HepG2 (cell line): ENCODE data around the gene NHERF2. TPM values are rescaled to one million over a fixed set of nuclear protein-coding genes. Genes with fewer than 3 reads are reported as not detected.

Experiments used
- NFIB ChIP-seq: sonication (generic); formaldehyde crosslinking; IDR thresholded peaks from 2 replicates; pipeline ENCODE4 v1.9.0; 2021; ENCODE audit warnings: missing genetic modification reagents, mild to moderate bottlenecking, borderline replicate concordance
- NR2F2 ChIP-seq: IDR thresholded peaks from 2 replicates; pipeline ENCODE4 v1.6.1; 2012; ENCODE audit warnings: low read depth, inconsistent platforms, borderline replicate concordance
- NR3C1 ChIP-seq: sonication (generic); formaldehyde crosslinking; IDR thresholded peaks from 2 replicates; pipeline ENCODE4 v1.4.0; 2020; ENCODE audit warnings: missing genetic modification reagents
- PLRG1 ChIP-seq: fragments of 450-650 bp; conservative IDR thresholded peaks from 2 replicates; pipeline ENCODE4 v1.6.1; 2016
- SP4 ChIP-seq: sonication (generic); formaldehyde crosslinking; IDR thresholded peaks from 2 replicates; pipeline ENCODE4 v1.8.1; 2023; ENCODE audit warnings: mild to moderate bottlenecking, missing genetic modification reagents
- ZFY ChIP-seq: sonication (generic); formaldehyde crosslinking; IDR thresholded peaks from 2 replicates; pipeline ENCODE4 v1.4.0; 2020; ENCODE audit warnings: missing genetic modification reagents
- ZMYM3 ChIP-seq: sonication (generic); formaldehyde crosslinking; IDR thresholded peaks from 2 replicates; pipeline ENCODE4 v1.5.1; 2020; ENCODE audit warnings: mild to moderate bottlenecking, missing genetic modification reagents
- ZNF430 ChIP-seq: sonication (generic); formaldehyde crosslinking; IDR thresholded peaks from 2 replicates; pipeline ENCODE4 v1.9.0; 2021; ENCODE audit warnings: mild to moderate bottlenecking, missing genetic modification reagents
- ZNF556 ChIP-seq: sonication (generic); formaldehyde crosslinking; IDR thresholded peaks from 2 replicates; pipeline ENCODE4 v1.4.0; 2020; ENCODE audit warnings: mild to moderate bottlenecking, missing genetic modification reagents, borderline replicate concordance
- polyA plus RNA-seq, 8 experiments: library from polyadenylated mRNA; depleted of rRNA in 3 of 8; stranded (reverse) in 7 of 8; unstranded in 1 of 8; fragments of >200 nt; fragmentation: Illumina TruSeq in 4 of 8; extraction: Trizol in 4 of 8; gene quantifications; 2 replicates each; pipeline versions ENCODE4 v1.2.1 to v1.2.3, GENCODE V29; 2011 to 2016; ENCODE audit warnings: low read depth in 4 of 8, missing spikeins in 1 of 8, mixed read lengths in 1 of 8; ENCODE audit not compliant: insufficient read depth in 1 of 8
- total RNA-seq, 5 experiments: library from RNA; depleted of rRNA; stranded (reverse); fragments of >200 nt; fragmentation: Illumina TruSeq; extraction: Trizol; gene quantifications; 2 replicates each; pipeline ENCODE4 v1.2.3, GENCODE V29; 2016; ENCODE audit warnings: low read depth in 1 of 5
- TF ChIP-seq, protein P1 (sequence below): sonication (generic); formaldehyde crosslinking; IDR thresholded peaks from 2 replicates; pipeline ENCODE4 v1.5.0; 2020; ENCODE audit warnings: mild to moderate bottlenecking, missing genetic modification reagents, borderline replicate concordance
- TF ChIP-seq, protein P2 (sequence below): sonication (generic); formaldehyde crosslinking; IDR thresholded peaks from 2 replicates; pipeline ENCODE4 v1.4.0; 2020; ENCODE audit warnings: missing genetic modification reagents
- TF ChIP-seq, protein P3 (sequence below): sonication (generic); formaldehyde crosslinking; IDR thresholded peaks from 2 replicates; pipeline ENCODE4 v1.4.0; 2020; ENCODE audit warnings: mild to moderate bottlenecking, missing genetic modification reagents
- TF ChIP-seq, protein P4 (sequence below): sonication (generic); formaldehyde crosslinking; IDR thresholded peaks from 2 replicates; pipeline ENCODE4 v1.4.0; 2020; ENCODE audit warnings: missing genetic modification reagents
- TF ChIP-seq, protein P5 (sequence below): sonication (generic); formaldehyde crosslinking; IDR thresholded peaks from 2 replicates; pipeline ENCODE4 v1.9.0; 2022; ENCODE audit warnings: low read depth, missing genetic modification reagents

The NHERF2 gene
- total and polyA plus RNA-seq, 2 of the 13 experiments (the other 11 are each of a cell fraction or from before 2014, with no cell fraction given), result 23.7 to 39.3 TPM

DNA sequence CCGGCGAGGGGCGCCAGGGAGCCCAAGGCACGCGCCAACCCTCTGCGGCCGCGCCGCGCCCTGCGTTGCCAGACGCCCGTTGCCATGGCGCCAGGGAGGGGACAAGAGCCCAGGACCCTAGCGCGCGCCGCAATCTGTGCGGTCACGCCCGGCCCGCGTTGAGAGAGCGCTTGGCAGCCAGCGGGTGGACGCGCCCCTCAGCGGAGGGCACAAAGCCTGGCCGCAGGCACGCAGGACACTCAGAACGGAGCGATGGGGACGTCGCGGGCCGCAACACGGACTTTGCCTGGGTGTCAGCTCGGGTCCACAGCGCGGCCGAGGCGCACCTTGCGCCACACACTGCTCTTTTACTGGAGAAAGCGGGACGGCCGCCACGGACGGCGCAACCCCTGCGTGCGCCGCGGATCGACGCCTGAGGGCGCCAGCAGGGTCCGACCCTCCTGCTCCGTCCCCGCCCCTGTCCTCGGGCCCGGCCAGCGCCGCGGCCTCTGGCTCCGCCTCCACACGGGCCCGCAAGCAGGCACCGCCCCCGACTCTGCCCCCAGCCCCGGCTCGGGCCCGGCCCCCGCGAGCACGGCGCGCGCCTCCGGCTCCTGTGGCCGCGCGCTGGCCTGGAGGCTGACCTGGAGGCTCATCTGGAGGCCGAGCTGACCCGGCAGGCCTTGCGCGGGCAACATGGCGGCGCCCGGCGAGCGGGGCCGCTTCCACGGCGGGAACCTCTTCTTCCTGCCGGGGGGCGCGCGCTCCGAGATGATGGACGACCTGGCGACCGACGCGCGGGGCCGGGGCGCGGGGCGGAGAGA lies 43.0 kb upstream of the NHERF2 start, which contains the start of gene GFER (continued):
- TF ChIP-seq, protein P1, sequence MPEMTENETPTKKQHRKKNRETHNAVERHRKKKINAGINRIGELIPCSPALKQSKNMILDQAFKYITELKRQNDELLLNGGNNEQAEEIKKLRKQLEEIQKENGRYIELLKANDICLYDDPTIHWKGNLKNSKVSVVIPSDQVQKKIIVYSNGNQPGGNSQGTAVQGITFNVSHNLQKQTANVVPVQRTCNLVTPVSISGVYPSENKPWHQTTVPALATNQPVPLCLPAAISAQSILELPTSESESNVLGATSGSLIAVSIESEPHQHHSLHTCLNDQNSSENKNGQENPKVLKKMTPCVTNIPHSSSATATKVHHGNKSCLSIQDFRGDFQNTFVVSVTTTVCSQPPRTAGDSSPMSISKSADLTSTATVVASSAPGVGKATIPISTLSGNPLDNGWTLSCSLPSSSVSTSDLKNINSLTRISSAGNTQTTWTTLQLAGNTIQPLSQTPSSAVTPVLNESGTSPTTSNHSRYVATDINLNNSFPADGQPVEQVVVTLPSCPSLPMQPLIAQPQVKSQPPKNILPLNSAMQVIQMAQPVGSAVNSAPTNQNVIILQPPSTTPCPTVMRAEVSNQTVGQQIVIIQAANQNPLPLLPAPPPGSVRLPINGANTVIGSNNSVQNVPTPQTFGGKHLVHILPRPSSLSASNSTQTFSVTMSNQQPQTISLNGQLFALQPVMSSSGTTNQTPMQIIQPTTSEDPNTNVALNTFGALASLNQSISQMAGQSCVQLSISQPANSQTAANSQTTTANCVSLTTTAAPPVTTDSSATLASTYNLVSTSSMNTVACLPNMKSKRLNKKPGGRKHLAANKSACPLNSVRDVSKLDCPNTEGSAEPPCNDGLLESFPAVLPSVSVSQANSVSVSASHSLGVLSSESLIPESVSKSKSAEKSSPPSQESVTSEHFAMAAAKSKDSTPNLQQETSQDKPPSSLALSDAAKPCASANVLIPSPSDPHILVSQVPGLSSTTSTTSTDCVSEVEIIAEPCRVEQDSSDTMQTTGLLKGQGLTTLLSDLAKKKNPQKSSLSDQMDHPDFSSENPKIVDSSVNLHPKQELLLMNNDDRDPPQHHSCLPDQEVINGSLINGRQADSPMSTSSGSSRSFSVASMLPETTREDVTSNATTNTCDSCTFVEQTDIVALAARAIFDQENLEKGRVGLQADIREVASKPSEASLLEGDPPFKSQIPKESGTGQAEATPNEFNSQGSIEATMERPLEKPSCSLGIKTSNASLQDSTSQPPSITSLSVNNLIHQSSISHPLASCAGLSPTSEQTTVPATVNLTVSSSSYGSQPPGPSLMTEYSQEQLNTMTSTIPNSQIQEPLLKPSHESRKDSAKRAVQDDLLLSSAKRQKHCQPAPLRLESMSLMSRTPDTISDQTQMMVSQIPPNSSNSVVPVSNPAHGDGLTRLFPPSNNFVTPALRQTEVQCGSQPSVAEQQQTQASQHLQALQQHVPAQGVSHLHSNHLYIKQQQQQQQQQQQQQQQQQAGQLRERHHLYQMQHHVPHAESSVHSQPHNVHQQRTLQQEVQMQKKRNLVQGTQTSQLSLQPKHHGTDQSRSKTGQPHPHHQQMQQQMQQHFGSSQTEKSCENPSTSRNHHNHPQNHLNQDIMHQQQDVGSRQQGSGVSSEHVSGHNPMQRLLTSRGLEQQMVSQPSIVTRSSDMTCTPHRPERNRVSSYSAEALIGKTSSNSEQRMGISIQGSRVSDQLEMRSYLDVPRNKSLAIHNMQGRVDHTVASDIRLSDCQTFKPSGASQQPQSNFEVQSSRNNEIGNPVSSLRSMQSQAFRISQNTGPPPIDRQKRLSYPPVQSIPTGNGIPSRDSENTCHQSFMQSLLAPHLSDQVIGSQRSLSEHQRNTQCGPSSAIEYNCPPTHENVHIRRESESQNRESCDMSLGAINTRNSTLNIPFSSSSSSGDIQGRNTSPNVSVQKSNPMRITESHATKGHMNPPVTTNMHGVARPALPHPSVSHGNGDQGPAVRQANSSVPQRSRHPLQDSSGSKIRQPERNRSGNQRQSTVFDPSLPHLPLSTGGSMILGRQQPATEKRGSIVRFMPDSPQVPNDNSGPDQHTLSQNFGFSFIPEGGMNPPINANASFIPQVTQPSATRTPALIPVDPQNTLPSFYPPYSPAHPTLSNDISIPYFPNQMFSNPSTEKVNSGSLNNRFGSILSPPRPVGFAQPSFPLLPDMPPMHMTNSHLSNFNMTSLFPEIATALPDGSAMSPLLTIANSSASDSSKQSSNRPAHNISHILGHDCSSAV (CRISPR knock-in tag), result no peak
- TF ChIP-seq ZMYM3 (CRISPR knock-in tag), result no peak
- TF ChIP-seq ZNF430, result peak; percentile 59; the same call in 1 of the 2 replicates
- TF ChIP-seq, protein P2, sequence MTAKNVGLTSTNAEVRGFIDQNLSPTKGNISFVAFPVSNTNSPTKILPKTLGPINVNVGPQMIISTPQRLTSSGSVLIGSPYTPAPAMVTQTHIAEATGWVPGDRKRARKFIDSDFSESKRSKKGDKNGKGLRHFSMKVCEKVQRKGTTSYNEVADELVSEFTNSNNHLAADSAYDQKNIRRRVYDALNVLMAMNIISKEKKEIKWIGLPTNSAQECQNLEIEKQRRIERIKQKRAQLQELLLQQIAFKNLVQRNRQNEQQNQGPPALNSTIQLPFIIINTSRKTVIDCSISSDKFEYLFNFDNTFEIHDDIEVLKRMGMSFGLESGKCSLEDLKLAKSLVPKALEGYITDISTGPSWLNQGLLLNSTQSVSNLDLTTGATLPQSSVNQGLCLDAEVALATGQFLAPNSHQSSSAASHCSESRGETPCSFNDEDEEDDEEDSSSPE (CRISPR knock-in tag), result peak; percentile 66; the same call in 1 of the 2 replicates
- TF ChIP-seq NFIB (CRISPR knock-in tag), result no peak
- 0 out of 2 replicates have a peak, but pooled peaks have one; percentile 19 for TF ChIP-seq ZNF556 (CRISPR knock-in tag)
- TF ChIP-seq, protein P3, sequence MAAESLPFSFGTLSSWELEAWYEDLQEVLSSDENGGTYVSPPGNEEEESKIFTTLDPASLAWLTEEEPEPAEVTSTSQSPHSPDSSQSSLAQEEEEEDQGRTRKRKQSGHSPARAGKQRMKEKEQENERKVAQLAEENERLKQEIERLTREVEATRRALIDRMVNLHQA (CRISPR knock-in tag), result no peak
- TF ChIP-seq NR2F2, result peak; percentile 97
- no peak for TF ChIP-seq PLRG1
- TF ChIP-seq SP4, result peak; percentile 88
- no peak for TF ChIP-seq NR3C1 (CRISPR knock-in tag)
- peak; percentile 91 for TF ChIP-seq ZFY (CRISPR knock-in tag)
- TF ChIP-seq, protein P4, sequence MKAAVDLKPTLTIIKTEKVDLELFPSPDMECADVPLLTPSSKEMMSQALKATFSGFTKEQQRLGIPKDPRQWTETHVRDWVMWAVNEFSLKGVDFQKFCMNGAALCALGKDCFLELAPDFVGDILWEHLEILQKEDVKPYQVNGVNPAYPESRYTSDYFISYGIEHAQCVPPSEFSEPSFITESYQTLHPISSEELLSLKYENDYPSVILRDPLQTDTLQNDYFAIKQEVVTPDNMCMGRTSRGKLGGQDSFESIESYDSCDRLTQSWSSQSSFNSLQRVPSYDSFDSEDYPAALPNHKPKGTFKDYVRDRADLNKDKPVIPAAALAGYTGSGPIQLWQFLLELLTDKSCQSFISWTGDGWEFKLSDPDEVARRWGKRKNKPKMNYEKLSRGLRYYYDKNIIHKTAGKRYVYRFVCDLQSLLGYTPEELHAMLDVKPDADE, result no peak
- TF ChIP-seq, protein P5, sequence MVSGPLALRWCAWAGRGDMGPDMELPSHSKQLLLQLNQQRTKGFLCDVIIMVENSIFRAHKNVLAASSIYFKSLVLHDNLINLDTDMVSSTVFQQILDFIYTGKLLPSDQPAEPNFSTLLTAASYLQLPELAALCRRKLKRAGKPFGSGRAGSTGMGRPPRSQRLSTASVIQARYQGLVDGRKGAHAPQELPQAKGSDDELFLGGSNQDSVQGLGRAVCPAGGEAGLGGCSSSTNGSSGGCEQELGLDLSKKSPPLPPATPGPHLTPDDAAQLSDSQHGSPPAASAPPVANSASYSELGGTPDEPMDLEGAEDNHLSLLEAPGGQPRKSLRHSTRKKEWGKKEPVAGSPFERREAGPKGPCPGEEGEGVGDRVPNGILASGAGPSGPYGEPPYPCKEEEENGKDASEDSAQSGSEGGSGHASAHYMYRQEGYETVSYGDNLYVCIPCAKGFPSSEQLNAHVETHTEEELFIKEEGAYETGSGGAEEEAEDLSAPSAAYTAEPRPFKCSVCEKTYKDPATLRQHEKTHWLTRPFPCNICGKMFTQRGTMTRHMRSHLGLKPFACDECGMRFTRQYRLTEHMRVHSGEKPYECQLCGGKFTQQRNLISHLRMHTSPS, result no peak
